KBM-7 (cell line): Measurements from ENCODE around the gene MRE11.
"Not testable (repeated sequence)": the region's sequence is repeated elsewhere in the genome, so short reads cannot be mapped to it uniquely, and the experiment has no call there.

ENCODE experiments used
- DNase-seq: peaks from one replicate; pipeline ENCODE4 v3.0.0-alpha.2; 2015
- in situ Hi-C: fragments of 300-500 bp; cut with MboI; formaldehyde crosslinking; loops from 2 replicates; pipeline ENCODE4 v1.14.3; 2020; ENCODE audit warnings: low sequenced_read_pairs, low pct_unique_long_range_greater_than_20kb, mixed read lengths

The MRE11 gene

DNA sequence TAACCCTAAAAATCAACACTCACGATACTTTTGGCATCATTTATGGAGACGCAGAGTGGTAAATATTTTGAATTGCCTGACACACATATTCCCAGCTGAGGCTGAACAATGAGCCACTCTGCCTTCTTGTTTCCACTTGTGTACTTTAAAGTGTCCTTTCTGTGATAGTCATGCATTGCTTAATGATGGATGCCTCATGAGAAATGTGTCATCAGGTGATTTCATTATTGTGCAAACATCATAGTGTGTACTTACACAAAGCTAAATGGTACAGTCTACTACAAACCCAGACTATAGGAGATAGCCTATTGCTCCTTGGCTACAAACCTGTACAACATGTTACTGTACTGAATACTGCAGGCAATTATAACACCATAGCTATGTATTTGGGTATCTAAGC, 44.2 kb downstream of the MRE11 start:
- DNase-seq: no peak
- in situ Hi-C loops: no loop called here

GRCh38 chr11:94449029-94449428, 44.6 kb downstream of the MRE11 start:
- in situ Hi-C loops: no loop called here
- no peak for DNase-seq

DNA sequence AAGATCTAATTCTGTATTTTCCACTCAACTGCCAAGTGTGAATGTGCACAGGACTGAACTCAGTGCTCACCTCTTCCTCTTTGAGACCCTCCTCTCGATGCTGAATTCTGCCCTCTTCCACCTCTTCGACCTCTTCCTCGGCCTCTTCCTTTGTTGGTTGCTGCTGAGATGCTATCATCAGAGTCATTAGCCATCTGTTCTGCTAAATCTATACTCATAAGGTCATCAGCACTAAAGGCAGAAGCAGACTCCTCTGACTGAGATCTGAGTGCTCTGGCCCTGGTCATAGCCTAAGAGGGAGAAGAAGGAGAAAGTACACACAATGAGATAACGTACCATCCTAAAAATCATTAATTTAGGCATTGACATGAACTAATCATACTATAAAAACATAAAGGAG, 46.5 kb downstream of the MRE11 start:
- in situ Hi-C loops: no loop called here
- DNase-seq: no peak

DNA sequence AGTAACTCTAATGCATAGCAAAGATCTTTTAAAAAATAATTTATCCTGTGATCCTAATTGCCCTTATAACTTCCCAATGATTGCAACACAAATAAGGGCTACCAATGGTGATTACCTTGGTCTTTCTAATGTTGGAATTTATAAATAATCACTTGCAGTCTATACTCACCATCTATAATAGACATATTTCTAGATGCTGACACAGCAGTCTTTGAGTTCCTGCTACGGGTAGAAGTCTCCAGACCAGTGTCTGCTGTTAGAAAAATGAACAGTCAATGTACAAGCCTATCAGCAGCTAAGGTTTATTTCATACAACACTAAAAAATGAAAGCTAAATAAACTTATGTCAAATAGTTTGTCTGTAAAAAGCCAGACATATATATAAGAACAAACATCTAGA, 48.0 kb downstream of the MRE11 start:
- no peak for DNase-seq
- in situ Hi-C loops: no loop called here

- DNase-seq: no peak
- in situ Hi-C loops: no loop called here
Observed at GRCh38 chr11:94433049-94433448, 60.6 kb downstream of the MRE11 start.

GRCh38 chr11:94424662-94425061, 69.0 kb downstream of the MRE11 start:
- DNase-seq: no peak
- in situ Hi-C loops: no loop called here

- DNase-seq: no peak
- in situ Hi-C loops: no loop called here
Observed at GRCh38 chr11:94424011-94424410, 69.6 kb downstream of the MRE11 start.

DNA sequence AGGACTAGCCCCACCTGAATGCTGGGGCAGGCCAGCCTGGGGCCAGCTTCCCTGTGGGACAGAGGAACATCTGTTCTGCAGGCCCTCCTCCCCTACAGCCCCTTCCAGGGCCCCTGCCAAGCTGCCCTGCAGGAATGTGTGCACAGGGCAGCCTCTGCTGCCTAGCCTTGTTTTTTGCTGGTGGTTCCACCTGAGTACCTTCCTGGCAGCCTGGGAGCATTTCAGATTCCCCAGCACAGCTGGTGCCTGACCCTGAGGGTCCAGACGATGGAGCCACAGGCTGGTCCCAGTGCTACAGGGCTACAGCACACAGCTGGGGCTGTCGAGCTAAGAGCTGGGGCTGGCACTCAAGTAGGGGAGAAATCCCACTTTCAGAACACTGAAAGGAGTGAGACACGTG, 70.1 kb downstream of the MRE11 start:
- in situ Hi-C loops: no loop called here
- no peak for DNase-seq

DNA sequence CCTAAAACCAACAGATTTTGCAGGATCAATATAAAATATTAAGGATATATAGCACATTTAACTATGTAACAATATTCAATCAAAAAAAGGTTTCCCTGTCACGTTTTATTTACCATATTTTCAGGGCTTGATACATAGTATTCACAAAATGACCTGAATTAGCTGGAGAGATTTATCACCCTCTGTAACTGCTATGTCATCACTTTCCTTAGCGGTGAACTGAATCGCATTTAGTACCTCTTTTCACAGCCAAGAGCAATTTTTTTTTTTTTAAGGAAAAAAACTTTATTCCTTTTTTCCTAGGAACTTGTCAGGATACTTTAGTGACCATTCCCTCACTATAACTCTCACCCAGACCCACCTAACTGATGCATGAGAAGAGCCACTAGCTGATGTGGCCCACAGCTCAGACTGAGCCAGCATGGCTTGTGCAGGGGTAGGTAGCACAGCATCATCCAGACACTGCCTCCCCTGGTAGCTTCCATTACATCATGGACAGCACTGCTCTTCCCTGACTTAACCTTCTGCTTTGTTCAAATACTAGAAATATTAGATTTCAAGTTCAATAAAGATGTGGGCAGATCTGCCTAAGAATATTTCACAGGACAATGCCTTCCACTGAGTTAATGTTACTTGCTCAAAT, 75.4 kb downstream of the MRE11 start:
- in situ Hi-C loops: no loop called here
- DNase-seq: no peak

GRCh38 chr11:94417386-94417987, 76.2 kb downstream of the MRE11 start:
- in situ Hi-C loops: no loop called here
- DNase-seq: peak; percentile 16

DNA sequence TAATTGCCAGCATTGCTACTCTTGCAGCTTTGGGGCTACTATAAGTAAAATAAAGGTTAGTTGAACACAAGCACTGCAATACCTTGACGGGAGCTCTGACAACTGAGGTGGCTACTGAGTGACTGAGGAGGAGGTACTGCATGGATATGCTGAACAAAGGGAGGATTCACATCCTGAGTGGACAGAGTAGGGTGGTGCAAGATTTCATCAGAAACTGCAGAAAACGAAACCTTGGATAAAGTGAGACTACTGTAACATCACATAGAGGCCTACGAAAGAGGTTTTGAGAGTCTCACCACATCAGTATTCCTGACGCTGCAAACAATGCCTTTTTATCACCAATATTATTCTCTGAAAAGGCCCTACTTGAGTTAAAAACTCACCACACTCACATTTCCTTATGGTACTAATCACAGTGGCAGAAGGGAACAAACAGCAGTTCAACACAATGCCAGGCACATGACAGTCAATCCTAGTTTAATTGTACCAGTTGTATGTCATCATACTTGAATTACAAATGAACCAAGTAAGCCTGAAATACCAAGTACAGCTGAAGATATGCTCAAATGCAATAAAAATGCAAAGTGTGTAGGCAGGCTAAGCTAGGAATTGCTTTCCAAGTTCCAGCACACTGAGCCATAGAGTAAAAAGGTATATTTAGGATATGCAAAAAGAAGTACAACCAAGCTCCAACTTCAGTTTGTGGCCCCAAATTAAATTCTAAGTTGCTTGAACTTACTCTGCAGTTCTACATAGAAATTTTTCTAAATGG, 88.4 kb downstream of the MRE11 start:
- no peak for DNase-seq
- in situ Hi-C loops: no loop called here

- DNase-seq: no peak
- in situ Hi-C loops: no loop called here
Observed at GRCh38 chr11:94402355-94402754, 91.3 kb downstream of the MRE11 start.

GRCh38 chr11:94401773-94402265, 91.8 kb downstream of the MRE11 start:
- in situ Hi-C loops: no loop called here
- DNase-seq: no peak

- DNase-seq: no peak
Observed at GRCh38 chr11:94400839-94401772, 92.5 kb downstream of the MRE11 start, which contains the start of gene GPR83. Gene GPR83 (minus strand): TSS chr11:94401419. CDS start chr11:94401247, 172 bp downstream.

GRCh38 chr11:94400457-94400838, 93.2 kb downstream of the MRE11 start:
- in situ Hi-C loops: no loop called here
- DNase-seq: no peak

More at GRCh38 chr11:94400839-94401772, 92.5 kb downstream of the MRE11 start, which contains the start of gene GPR83:
- in situ Hi-C loops: no loop called here

- no peak for DNase-seq
- in situ Hi-C loops: no loop called here
Observed at GRCh38 chr11:94400050-94400449, 93.6 kb downstream of the MRE11 start.

DNA sequence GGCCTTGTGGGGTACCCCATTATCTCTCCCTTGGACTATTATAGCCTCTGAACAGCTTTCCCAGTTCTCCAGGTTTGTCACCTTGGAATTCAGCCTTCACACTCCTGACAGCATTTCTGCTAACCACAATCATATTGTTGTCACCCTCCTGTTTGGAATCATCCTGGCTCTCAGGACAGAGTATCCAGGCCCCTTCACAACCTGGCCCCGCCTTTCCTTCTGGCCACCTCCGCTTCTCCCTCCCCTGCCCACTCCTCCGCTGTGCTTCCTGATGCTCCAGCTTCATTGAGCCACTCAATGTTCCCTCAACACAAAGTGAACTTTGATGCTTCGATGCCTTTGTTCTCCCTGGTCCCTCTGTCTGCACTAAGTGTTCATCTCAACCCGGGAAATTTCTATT, 95.5 kb downstream of the MRE11 start:
- in situ Hi-C loops: no loop called here
- no peak for DNase-seq

GRCh38 chr11:94396282-94396681, 97.4 kb downstream of the MRE11 start:
- in situ Hi-C loops: no loop called here
- DNase-seq: no peak

- in situ Hi-C loops, DNase-seq: not testable (repeated sequence)
Observed at GRCh38 chr11:94391937-94392336, 101.7 kb downstream of the MRE11 start.
